ENCODE measurements around the gene HARBI1. TPM values are rescaled to one million over a fixed set of nuclear protein-coding genes. Genes with fewer than 3 reads are reported as not detected.

Gene HARBI1
- total and polyA plus RNA-seq, 9 of the 15 experiments (the other 6 are each of a cell fraction or from before 2014, with no cell fraction given): 3.5 to 8.4 (median 5.5) TPM

DNA sequence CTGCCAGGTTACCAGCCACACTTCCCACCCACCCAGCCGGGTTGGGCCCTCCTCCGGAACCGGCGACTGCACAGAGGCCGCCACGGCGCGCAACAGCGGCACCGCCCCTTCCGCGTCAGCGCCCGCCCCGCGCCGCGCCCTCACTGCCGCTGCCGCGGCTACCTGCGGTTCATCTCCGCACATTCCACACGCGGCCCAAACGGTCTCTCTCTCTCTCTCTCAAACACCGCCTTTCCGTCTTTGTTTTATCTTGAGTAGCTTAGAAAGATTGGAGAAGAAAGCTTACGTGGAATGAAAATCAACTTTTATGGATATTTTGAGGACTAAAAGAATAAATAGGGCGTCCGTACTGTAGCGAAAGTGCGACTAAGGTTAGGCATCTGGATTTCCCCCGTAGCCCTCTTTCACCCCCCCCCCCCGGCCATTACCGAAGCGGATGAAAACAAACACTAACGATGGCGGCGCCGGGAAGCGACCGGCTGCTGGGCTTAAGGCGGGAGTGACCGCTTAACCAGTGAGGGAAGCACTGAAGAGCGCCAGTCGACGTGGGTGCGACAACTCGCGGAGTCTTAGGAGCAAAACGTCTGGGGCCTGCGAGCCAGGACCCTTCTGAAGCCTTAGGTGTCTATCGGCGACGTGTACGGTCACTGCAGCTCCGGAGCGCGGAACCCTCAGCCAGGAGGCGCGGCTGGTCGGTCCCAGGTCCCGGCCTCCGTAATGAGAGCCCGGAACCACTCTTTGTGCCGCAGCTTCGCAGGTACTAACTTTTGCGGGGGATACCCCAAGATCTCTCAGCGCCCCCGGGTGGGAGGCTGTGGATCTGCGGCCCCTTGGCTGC lies at the start of gene HARBI1, which contains the start of gene ATG13 (continued):
- TF ChIP-seq RFX1 (IDR thresholded peaks at IDR 0.05) (no peak), ZNF212 (CRISPR knock-in tag; IDR thresholded peaks at IDR 0.05) (no peak), HNRNPK (IDR thresholded peaks at IDR 0.05; ENCODE audit: low read depth, low read length, poor library complexity, severe bottlenecking) (peak; percentile 34), ZNF695 (CRISPR knock-in tag; IDR thresholded peaks at IDR 0.05) (no peak), ZKSCAN3 (CRISPR knock-in tag; IDR thresholded peaks at IDR 0.05) (no peak), ZNF263 (CRISPR knock-in tag; IDR thresholded peaks at IDR 0.05; ENCODE audit: borderline replicate concordance) (peak; percentile 20; the same call in 1 of the 2 replicates), MECOM (CRISPR knock-in tag; IDR thresholded peaks at IDR 0.05) (no peak), MTA2 (IDR thresholded peaks at IDR 0.05; ENCODE audit: low read depth) (no peak), SRSF1 (IDR thresholded peaks at IDR 0.05; ENCODE audit: low read depth, low read length) (no peak), SMAD4 (CRISPR knock-in tag; conservative IDR thresholded peaks at IDR 0.05) (peak; percentile 60; the same call in 1 of the 2 replicates), ZNF316 (IDR thresholded peaks at IDR 0.05) (no peak), CBX3 (IDR thresholded peaks at IDR 0.05; ENCODE audit: borderline replicate concordance in 1 of 2, low read length in 2 of 2) (peak in 1 of 2 experiments; percentile 28; a peak in 1 of 3 replicates), MEIS2 (IDR thresholded peaks at IDR 0.05; ENCODE audit: partially characterized antibody) (no peak), E2F3 (CRISPR knock-in tag; IDR thresholded peaks at IDR 0.05) (no peak), RFX7 (CRISPR knock-in tag; IDR thresholded peaks at IDR 0.05) (no peak), MTA3 (IDR thresholded peaks at IDR 0.05; ENCODE audit: borderline replicate concordance) (peak; percentile 78; the same call in 1 of the 2 replicates), RHOXF2B (CRISPR knock-in tag; conservative IDR thresholded peaks at IDR 0.05) (no peak), JUN (IDR thresholded peaks at IDR 0.05; ENCODE audit: borderline replicate concordance, low read depth, low read length) (0 out of 2 replicates have a peak, but pooled peaks have one; percentile 18), JUN (CRISPR knock-in tag; IDR thresholded peaks at IDR 0.05; ENCODE audit: borderline replicate concordance) (no peak), POLR2AphosphoS5 (IDR thresholded peaks at IDR 0.05; ENCODE audit: control insufficient read depth, insufficient read depth, low read depth, low read length) (peak; percentile 59), TEAD4 (IDR thresholded peaks at IDR 0.05; ENCODE audit: low read length) (peak; percentile 39; the same call in 1 of the 2 replicates), TEAD4 (CRISPR knock-in tag; IDR thresholded peaks at IDR 0.05; ENCODE audit: borderline replicate concordance) (no peak), KLF1 (tag; IDR thresholded peaks at IDR 0.05) (peak; percentile 66; the same call in 1 of the 2 replicates), ESRRA (IDR thresholded peaks at IDR 0.05; ENCODE audit: borderline replicate concordance, low read depth) (no peak), CBFB (CRISPR knock-in tag; IDR thresholded peaks at IDR 0.05) (no peak), PRMT5 (CRISPR knock-in tag; IDR thresholded peaks at IDR 0.05) (no peak)
- TF ChIP-seq, protein P1, sequence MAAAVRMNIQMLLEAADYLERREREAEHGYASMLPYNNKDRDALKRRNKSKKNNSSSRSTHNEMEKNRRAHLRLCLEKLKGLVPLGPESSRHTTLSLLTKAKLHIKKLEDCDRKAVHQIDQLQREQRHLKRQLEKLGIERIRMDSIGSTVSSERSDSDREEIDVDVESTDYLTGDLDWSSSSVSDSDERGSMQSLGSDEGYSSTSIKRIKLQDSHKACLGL (CRISPR knock-in tag; IDR thresholded peaks at IDR 0.05; ENCODE audit: borderline replicate concordance, poor library complexity, severe bottlenecking): no peak
- TF ChIP-seq, protein P2, sequence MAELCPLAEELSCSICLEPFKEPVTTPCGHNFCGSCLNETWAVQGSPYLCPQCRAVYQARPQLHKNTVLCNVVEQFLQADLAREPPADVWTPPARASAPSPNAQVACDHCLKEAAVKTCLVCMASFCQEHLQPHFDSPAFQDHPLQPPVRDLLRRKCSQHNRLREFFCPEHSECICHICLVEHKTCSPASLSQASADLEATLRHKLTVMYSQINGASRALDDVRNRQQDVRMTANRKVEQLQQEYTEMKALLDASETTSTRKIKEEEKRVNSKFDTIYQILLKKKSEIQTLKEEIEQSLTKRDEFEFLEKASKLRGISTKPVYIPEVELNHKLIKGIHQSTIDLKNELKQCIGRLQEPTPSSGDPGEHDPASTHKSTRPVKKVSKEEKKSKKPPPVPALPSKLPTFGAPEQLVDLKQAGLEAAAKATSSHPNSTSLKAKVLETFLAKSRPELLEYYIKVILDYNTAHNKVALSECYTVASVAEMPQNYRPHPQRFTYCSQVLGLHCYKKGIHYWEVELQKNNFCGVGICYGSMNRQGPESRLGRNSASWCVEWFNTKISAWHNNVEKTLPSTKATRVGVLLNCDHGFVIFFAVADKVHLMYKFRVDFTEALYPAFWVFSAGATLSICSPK (IDR thresholded peaks at IDR 0.05; ENCODE audit: borderline replicate concordance): no peak

All from K562 (cell line).